Retina (tissue), 1 donor: Measurements from ENCODE around the gene DACH1.

Experiments used
- DNase-seq: peaks from one replicate; pipeline ENCODE4 v3.0.0-alpha.2; 2016

DACH1 gene

DNA sequence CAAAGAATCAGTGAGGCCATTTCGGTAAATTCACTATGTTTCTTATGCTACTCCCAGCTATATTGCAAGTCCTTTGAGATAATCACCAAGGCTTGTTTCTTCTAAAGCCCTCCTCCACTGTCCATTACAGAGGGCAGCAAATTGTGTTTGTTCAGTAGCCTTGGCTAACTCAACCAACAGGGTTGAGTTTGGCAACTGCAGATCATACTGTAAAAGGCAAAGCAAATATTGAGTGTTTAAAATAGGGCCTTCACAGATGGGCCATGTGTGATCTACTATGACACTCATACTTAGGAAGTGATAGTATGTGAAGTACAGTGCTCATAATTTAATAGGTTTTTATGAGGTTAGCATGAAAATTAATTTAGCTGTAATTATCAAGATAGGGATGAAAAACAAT is 171.3 kb downstream of the DACH1 start:
- DNase-seq, result no peak

DNA sequence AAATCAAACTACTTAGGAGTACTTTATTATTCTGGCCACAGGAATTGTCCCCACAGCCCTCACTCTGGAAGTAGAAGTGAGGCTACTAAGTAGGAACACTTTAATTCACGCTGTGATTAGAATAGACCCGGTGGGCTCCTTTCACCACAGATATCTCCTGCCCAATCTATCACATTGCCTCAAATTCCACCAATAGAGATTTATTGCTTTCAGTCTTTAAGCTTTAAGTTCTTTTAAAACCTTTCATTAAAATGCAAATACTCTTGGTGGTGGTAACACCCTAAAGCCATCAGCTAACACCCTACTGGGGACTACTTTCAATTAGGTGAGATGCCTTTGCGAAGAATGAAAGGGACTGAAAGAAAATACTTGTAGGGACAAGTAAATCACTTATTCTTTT is 181.9 kb downstream of the DACH1 start:
- no peak for DNase-seq

DNA sequence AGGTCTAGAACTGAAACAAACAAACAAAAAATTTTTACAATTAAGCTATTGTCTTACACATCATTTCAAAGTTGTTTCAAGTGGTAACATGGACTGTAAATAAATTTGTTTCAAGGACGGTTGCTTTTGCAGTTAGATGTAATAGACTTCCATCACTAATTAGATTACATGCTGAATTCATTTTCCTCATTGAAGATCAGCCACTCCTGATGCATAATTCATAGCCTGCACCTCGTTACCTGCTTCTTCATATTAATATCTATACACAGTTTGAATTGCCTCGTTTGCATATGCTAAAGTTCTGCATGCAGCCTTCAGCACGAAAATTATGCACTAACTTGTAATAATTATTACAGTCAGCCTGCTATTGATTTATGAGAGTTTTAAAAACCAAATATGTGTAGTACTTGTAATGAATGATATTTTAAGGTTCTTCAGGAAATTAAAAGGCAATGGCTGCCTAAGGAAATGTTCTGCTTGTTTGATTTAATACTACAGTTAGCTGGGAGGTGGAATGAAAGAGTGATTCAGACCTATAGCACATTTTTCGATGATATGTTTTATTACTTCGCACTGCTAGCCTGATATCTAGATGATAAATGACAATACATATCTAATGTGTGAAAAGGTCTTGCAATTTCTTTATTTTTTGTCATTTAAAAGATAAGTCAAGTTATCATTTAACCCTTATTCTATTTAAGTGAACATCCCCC is 184.9 kb downstream of the DACH1 start:
- no peak for DNase-seq

DNA sequence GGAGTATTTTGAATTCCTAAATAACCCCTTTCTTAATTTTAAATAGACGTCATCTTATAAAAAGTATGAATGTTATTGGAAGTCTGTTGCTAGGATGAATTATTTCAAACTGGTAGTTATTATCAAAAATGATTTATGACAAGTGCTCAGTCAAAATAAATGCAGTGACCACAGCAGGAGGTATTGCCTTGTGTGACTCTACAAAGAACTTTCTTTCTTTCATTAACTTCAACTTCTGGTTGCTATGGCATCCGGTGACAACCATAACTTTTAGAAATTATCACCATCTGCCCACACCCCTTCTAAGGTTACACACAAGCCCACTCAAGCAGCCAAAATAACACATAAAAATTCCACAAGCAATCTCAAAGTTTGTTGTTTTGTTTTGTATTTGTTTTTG is 189.9 kb downstream of the DACH1 start:
- no peak for DNase-seq

GRCh38 chr13:71672512-71672911 is 194.5 kb downstream of the DACH1 start:
- no peak for DNase-seq

GRCh38 chr13:71663431-71663830 is 203.6 kb downstream of the DACH1 start:
- DNase-seq, result no peak

DNA sequence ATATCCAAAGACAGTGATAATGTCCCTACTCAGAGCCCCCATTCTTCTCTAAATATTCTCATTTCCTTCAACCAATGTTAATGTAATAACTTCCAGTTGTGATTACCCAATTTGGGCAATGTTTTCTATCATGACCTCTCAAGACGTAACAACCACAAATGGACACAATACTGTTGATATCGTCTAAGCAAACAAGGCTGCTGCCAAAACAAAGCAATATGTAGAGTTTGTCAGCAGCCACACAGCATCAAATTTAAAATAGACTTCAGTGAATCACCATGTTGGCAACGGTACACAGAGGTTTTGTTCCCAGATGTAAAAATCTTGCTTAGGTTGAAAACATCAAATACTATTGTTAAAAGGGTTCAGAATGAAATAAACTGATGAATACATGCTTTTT is 205.1 kb downstream of the DACH1 start:
- no peak for DNase-seq

- no peak for DNase-seq
Measured at GRCh38 chr13:71659404-71659803, 207.6 kb downstream of the DACH1 start.

DNA sequence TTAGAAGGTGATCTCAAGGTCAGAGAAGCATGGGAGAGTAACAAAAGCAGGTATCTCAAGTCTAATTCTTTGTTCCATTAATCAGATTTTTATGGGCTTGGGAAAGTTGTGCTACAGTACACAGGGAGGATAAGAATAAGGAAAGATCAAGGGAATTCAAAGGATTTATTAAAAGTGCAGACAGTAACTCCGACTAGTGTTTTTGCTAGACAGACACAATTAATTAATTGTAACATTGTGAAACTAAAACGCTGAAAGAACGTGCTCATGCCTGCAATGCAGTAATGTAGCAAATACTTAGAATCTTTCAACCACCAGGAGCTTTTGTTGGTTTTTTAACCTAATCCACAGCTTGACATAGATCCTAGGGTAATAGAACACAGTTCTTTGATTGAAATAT is 221.5 kb downstream of the DACH1 start:
- no peak for DNase-seq

GRCh38 chr13:71644579-71644978 is 222.4 kb downstream of the DACH1 start:
- no peak for DNase-seq

DNA sequence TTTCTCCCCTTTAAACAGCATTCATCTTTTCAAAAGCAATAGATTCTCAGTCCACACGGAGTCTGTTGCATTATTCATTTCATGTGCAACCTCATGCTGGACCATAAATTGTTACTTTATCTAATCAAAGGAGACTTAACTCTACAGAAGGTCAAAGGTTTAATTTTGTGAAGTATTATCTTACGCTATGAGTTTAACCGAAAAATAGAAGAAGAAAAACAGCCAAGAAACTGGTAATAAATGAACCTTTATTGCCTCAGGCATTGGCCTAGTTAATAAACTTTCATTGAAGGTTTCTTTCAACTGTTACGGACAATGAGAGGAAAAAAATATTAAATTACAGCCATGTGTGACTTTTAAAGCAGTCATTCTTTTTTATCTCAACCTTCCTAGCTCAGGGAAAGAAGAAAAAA is 223.6 kb downstream of the DACH1 start:
- DNase-seq, result no peak

- no peak for DNase-seq
Measured at GRCh38 chr13:71638751-71639150, 228.3 kb downstream of the DACH1 start.

GRCh38 chr13:71634602-71635443 is 232.2 kb downstream of the DACH1 start:
- no peak for DNase-seq

GRCh38 chr13:71634182-71634581 is 232.8 kb downstream of the DACH1 start:
- DNase-seq, result no peak

DNA sequence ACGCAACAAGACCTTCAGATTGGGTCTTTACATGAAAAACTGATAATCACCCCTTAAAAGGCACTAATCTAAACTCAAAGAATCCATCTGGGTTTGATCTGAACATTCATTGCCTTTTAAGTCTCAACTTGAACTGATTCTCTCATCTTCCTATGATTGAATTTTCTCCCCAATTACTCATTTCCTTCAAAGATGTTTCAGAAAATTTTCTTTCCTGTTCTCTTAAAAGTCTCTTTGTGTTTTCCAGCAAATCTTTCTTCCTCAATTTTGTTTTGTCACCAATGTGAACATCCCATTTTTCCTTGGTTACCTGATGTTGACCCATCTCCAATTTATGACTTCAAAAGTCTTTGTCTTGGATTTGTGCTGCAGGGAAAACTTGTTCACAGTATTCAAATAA is 234.3 kb downstream of the DACH1 start:
- DNase-seq, result no peak

DNA sequence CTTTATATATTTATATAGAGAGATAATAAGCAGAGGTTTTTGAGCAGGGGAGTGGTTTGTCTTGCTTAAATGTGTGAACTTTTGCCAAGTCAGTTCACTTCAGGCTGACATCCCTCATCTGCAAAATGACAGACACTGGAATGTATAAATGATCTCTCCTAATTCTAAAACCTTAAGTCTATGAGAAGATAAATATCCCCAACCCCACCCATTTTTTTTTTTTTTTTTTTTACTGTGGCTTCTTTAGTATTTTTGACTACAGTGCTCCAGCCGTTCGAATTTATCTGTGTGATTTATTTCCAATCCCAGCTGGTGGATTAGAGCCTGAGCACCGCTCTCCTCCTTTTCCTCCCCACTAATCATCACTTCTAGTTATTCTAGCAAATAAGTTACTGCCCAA is 234.8 kb downstream of the DACH1 start:
- no peak for DNase-seq

DNA sequence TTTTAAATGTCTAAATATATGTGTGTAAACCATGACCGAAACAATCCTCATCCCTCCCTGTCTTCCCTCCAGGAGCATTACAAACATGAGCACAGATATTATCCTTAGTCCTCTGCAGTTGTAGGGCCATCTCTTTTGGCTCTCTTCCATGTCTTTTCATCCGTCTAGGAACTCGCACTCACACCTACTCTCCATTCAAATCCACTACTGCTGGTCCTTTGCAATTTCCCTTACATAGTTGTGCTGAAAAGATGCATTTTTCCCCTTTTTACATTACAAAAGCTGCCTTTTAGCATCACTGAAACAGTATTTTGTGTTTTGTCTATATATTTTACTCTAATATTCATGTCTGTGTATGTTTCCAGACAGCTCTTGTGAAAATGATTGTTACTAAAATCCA is 237.8 kb downstream of the DACH1 start:
- DNase-seq, result no peak

GRCh38 chr13:71626421-71627117 is 240.4 kb downstream of the DACH1 start:
- DNase-seq, result no peak

DNA sequence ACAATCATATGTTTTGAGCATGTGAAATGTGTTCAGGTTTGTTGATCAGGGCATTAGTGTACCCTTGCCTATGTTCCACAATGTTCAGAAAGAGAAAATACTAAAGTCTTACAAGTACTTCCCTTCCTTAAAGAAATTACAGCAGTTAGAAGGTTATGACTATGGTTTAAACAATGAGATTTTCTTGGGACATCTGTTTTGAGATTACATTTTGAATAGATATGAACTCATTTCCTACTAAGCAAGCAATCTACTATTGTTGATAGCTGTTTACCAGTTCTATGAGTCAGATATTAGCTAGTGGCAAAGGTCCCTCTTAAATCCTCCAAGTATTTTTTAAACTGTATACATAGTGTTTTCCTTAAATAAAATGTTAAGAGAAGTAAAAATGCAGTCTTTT is 241.3 kb downstream of the DACH1 start:
- no peak for DNase-seq

DNA sequence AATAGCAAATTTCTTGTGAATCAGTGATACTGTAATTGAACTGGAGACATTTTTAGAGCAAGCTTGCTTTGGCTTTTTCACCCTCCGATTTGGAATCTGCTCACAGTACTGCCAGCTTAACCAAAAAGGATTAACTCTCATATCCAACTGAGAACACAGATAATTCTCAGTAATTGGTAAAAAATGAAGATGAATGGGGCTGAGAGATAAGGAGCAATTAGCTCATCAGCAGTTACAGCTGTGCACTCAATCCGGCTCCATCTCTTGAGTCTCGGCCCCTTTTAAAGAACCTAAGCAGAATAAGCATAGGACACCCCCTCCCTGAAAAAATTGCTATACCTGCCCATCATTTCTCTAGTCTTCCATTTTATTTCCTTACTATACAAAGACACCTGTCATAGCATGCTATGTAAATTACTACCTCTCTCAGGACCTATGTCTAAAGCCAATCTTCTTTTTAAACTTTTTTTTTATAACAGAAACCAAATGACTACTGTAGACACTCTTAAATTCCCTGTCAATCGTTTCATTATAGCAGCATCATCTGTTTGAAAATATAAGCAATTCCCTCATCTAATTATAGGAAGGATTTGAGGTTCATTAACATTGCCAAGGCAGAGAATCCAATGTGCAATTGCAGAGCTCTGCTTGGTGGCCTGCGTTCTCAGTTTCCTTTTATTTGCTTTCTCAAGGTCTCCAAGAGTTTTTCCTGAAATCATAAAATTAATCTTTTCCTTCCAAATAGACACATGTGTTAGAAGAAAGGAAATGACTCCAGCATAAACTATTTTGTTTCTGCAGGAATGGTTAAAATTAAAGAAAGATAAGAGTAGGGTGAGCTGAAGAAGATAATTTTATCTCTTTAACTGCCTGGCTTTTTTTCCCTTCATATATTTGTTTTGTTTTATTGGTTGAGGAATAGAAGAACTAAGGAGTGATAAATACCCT is 242.1 kb downstream of the DACH1 start:
- peak; percentile 33 for DNase-seq

GRCh38 chr13:71621174-71622124 is 245.6 kb downstream of the DACH1 start:
- peak; percentile 73 for DNase-seq
